K562 (cell line): ENCODE results near the gene PRKAR2B. TPM values are rescaled to one million over a fixed set of nuclear protein-coding genes. Genes with fewer than 3 reads are reported as not detected.
A peak's percentile ranks its signal among the peaks of the same experiment; 100 is the strongest.

Source experiments
- AFF1 ChIP-seq, 2 experiments: fragments of 450-650 bp; IDR thresholded peaks; 2 replicates each; pipeline ENCODE4 v1.6.1; 2018; ENCODE audit warnings: mild to moderate bottlenecking in 2 of 2, low read depth in 1 of 2; ENCODE audit not compliant: partially characterized antibody in 2 of 2
- ATF2 ChIP-seq: sonication (generic); formaldehyde crosslinking; IDR thresholded peaks from 2 replicates; pipeline ENCODE4 v1.8.1; 2022; ENCODE audit warnings: missing genetic modification reagents
- BMI1 ChIP-seq: fragments of 150-350 bp; IDR thresholded peaks from 2 replicates; pipeline ENCODE4 v1.6.1; 2014; ENCODE audit warnings: low read length
- GATAD2B ChIP-seq: fragments of 450-650 bp; IDR thresholded peaks from 2 replicates; pipeline ENCODE4 v1.6.1; 2017; ENCODE audit warnings: mild to moderate bottlenecking, borderline replicate concordance
- GTF2F1 ChIP-seq: IDR thresholded peaks from 2 replicates; pipeline ENCODE4 v1.6.1; 2011; ENCODE audit warnings: low read depth, low read length, improper control_type of control experiment
- JUND ChIP-seq, 2 experiments: IDR thresholded peaks; 2 replicates in 1 of 2; 3 replicates in 1 of 2; pipeline ENCODE4 v1.6.1; 2011; ENCODE audit warnings: borderline replicate concordance in 2 of 2, low read depth in 2 of 2, low read length in 2 of 2, improper control_type of control experiment in 1 of 2, missing biosample characterization in 1 of 2, missing genetic modification characterization in 1 of 2, missing genetic modification reagents in 1 of 2
- MNT ChIP-seq, 2 experiments: fragments of 450-650 bp; conservative IDR thresholded peaks; 2 replicates each; pipeline ENCODE4 v1.6.1; 2017; ENCODE audit warnings: mild to moderate bottlenecking in 2 of 2, moderate library complexity in 2 of 2
- NCOA1 ChIP-seq: fragments of 450-650 bp; IDR thresholded peaks from 2 replicates; pipeline ENCODE4 v1.6.1; 2016; ENCODE audit warnings: low read depth
- NONO ChIP-seq, 2 experiments: fragments of 200-400 bp in 1 of 2; fragments of 450-650 bp in 1 of 2; formaldehyde crosslinking in 1 of 2; IDR thresholded peaks; 2 replicates each; pipeline ENCODE4 v1.6.1; 2017; ENCODE audit warnings: low read depth in 2 of 2, mild to moderate bottlenecking in 2 of 2, moderate library complexity in 2 of 2, low read length in 1 of 2
- TEAD1 ChIP-seq, 2 experiments: fragments of 450-650 bp in 1 of 2; sonication (generic) in 1 of 2; formaldehyde crosslinking; IDR thresholded peaks; 2 replicates each; pipeline versions ENCODE4 v1.4.0 to v1.8.0; 2020 to 2022; ENCODE audit warnings: mild to moderate bottlenecking in 2 of 2, missing genetic modification reagents in 1 of 2
- ZMIZ1 ChIP-seq, 2 experiments: fragments of 150-350 bp in 1 of 2; IDR thresholded peaks; 2 replicates each; pipeline ENCODE4 v1.6.1; 2012 to 2016; ENCODE audit warnings: low read depth in 2 of 2, low read length in 2 of 2, mild to moderate bottlenecking in 1 of 2, moderate library complexity in 1 of 2
- ZNF431 ChIP-seq: sonication (generic); formaldehyde crosslinking; IDR thresholded peaks from 2 replicates; pipeline ENCODE4 v1.8.0; 2022; ENCODE audit warnings: mild to moderate bottlenecking, missing genetic modification reagents
- polyA plus RNA-seq, 8 experiments: library from polyadenylated mRNA; depleted of rRNA in 4 of 8; stranded (reverse) in 5 of 8; unstranded in 3 of 8; fragments of >200 nt; fragmentation: Nextera tagmentation in 2 of 8; fragmentation: Illumina TruSeq in 1 of 8; extraction: Ambion mirVana in 2 of 8; extraction: Trizol in 1 of 8; gene quantifications; 2 replicates each; pipeline versions ENCODE4 v1.2.1 to v1.2.3, GENCODE V29; 2011 to 2014; ENCODE audit warnings: inconsistent platforms in 1 of 8, missing spikeins in 1 of 8
- total RNA-seq, 7 experiments: library from RNA; depleted of rRNA in 6 of 7; stranded (reverse); fragments of >200 nt in 6 of 7; fragmentation: Illumina TruSeq in 2 of 7; extraction: Trizol in 2 of 7; gene quantifications; 2 replicates each; pipeline versions ENCODE4 v1.2.1 to v1.2.3, GENCODE V29; 2011 to 2021; ENCODE audit warnings: low replicate concordance in 1 of 7

Gene PRKAR2B
- total and polyA plus RNA-seq, 9 of the 15 experiments (the other 6 are each of a cell fraction or from before 2014, with no cell fraction given) = 59.0 to 173 (median 129) TPM

GRCh38 chr7:107169120-107170050 lies 124.9 kb downstream of the PRKAR2B start (continued):
- TF ChIP-seq AFF1 (IDR thresholded peaks at IDR 0.05; ENCODE audit: low read depth in 1 of 2, partially characterized antibody in 2 of 2) (peak in 1 of 2 experiments; percentile 88), ATF2 (CRISPR knock-in tag) (no peak), GATAD2B (peak; percentile 34; the same call in 1 of the 2 replicates), JUND (IDR thresholded peaks at IDR 0.05; ENCODE audit: borderline replicate concordance, low read depth, low read length) (peak; percentile 82), JUND (tag; IDR thresholded peaks at IDR 0.05; ENCODE audit: borderline replicate concordance, low read depth, low read length) (peak; percentile 69; the same call in 1 of the 3 replicates), BMI1 (no peak), TEAD1 (CRISPR knock-in tag; IDR thresholded peaks at IDR 0.05) (peak; percentile 13 to 39; a peak in 2 of 4 replicates), NONO (IDR thresholded peaks at IDR 0.05; ENCODE audit: low read depth in 2 of 2, low read length in 1 of 2) (peak in 1 of 2 experiments; percentile 81; a peak in 1 of 4 replicates), ZMIZ1 (IDR thresholded peaks at IDR 0.05; ENCODE audit: low read depth in 2 of 2, low read length in 2 of 2) (peak in 1 of 2 experiments; percentile 80; a peak in 2 of 4 replicates), MNT (conservative IDR thresholded peaks at IDR 0.05) (peak; percentile 95 to 97), NCOA1 (peak; percentile 82), ZNF431 (CRISPR knock-in tag) (no peak), GTF2F1 (peak; percentile 86; the same call in 1 of the 2 replicates)
